Measurements from ENCODE around the gene PTPN11. TPM values are rescaled to one million over a fixed set of nuclear protein-coding genes. Genes with fewer than 3 reads are reported as not detected.
"Not testable (repeated sequence)": the region's sequence is repeated elsewhere in the genome, so short reads cannot be mapped to it uniquely, and the experiment has no call there.

PTPN11 gene
- total and polyA plus RNA-seq, 4 donors: 23.3 to 101 (median 44.3) TPM

DNA sequence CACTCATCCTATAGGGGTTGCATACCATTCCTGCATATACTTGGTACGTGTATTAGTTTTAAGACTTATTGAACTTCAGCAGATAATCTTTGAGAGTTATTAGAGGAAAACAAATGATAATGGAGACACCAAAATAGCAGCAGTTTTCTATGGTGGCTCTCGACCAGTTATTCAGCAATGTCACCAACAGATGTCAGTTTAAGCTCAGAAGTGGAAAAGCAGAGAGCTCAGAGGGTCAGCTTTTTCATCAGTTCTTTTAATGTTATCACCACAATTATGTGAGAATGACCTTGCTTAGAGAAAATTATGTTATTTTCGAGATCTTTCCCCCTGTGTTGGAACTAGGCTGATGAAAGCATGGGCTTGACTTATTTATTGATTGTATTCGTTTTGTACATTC is 32.0 kb downstream of the PTPN11 start:
- no peak for ATAC-seq (ENCODE audit: insufficient read depth, low FRiP score)
- Histone ChIP-seq H3K4me1 (ENCODE audit: control insufficient read depth in 5 of 5, insufficient read depth in 5 of 5, low read length in 5 of 5) (no peaks in the 10 kb centered on the region), H3K36me3 (ENCODE audit: control insufficient read depth in 4 of 4, insufficient read depth in 4 of 4, low read length in 4 of 4) (peaks cover 7 to 38% (median 21%) of the 10 kb centered on the region in 4 donors), H3K4me3 (no peak overlapping the region), H3K27ac (ENCODE audit: low read depth in 1 of 2, low read length in 1 of 2) (no peak overlapping the region), H3K9me3 (ENCODE audit: control insufficient read depth in 4 of 4, insufficient read depth in 3 of 4, low read length in 3 of 4) (peaks cover 0 to 2% (median 0%) of the 10 kb centered on the region in 4 donors), H3K27me3 (ENCODE audit: control insufficient read depth in 3 of 3, insufficient read depth in 3 of 3, low read length in 2 of 3) (no peaks in the 10 kb centered on the region), H3K9ac (ENCODE audit: insufficient read depth in 1 of 2, low read length in 2 of 2) (no peak overlapping the region)
- WGBS, 2 donors: 87 to 89% methylated on average over 4 of the region's 4 CpGs
- TF ChIP-seq, protein P1, sequence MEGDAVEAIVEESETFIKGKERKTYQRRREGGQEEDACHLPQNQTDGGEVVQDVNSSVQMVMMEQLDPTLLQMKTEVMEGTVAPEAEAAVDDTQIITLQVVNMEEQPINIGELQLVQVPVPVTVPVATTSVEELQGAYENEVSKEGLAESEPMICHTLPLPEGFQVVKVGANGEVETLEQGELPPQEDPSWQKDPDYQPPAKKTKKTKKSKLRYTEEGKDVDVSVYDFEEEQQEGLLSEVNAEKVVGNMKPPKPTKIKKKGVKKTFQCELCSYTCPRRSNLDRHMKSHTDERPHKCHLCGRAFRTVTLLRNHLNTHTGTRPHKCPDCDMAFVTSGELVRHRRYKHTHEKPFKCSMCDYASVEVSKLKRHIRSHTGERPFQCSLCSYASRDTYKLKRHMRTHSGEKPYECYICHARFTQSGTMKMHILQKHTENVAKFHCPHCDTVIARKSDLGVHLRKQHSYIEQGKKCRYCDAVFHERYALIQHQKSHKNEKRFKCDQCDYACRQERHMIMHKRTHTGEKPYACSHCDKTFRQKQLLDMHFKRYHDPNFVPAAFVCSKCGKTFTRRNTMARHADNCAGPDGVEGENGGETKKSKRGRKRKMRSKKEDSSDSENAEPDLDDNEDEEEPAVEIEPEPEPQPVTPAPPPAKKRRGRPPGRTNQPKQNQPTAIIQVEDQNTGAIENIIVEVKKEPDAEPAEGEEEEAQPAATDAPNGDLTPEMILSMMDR (IDR thresholded peaks at IDR 0.05; ENCODE audit: control extremely low read depth, extremely low read depth): no peak
- peak in 1 of 3 donors; percentile 2 for DNase-seq

DNA sequence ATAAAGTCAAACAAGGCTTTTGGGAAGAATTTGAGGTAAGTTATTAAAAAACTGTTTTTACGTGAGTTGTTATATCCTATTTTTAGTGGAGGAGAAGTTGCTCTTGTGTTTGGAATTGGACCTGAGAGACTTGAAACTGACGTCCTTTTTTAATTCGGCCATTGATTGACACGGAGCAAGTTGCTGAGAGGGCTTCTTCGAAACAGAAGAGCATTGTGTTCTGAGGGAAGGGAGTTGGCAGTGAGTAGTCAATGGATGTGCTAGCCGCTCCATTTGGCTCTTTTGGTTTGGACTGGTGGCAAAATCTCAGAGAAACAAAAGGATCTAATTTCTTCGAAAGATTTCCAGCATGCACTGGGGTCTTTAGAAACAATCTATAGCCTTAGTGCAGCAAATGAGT is 37.3 kb downstream of the PTPN11 start:
- peaks cover 0 to 4% (median 0%) of the 10 kb centered on the region in 4 donors for H3K9me3 ChIP-seq (ENCODE audit: control insufficient read depth in 4 of 4, insufficient read depth in 3 of 4, low read length in 3 of 4)
- H3K4me3 ChIP-seq: no peak overlapping the region
- WGBS, 2 donors: 95 to 96% methylated on average over 7 of the region's 7 CpGs
- no peaks in the 10 kb centered on the region for H3K4me1 ChIP-seq (ENCODE audit: control insufficient read depth in 5 of 5, insufficient read depth in 5 of 5, low read length in 5 of 5)
- H3K27ac ChIP-seq (ENCODE audit: low read depth in 1 of 2, low read length in 1 of 2): no peak overlapping the region
- no peak for ATAC-seq (ENCODE audit: insufficient read depth, low FRiP score)
- DNase-seq: no peak
- H3K27me3 ChIP-seq (ENCODE audit: control insufficient read depth in 3 of 3, insufficient read depth in 3 of 3, low read length in 2 of 3): no peaks in the 10 kb centered on the region
- TF ChIP-seq, protein P1 (IDR thresholded peaks at IDR 0.05; ENCODE audit: control extremely low read depth, extremely low read depth): no peak
- no peak overlapping the region for H3K9ac ChIP-seq (ENCODE audit: insufficient read depth in 1 of 2, low read length in 2 of 2)
- peaks cover 13 to 34% (median 30%) of the 10 kb centered on the region in 4 donors for H3K36me3 ChIP-seq (ENCODE audit: control insufficient read depth in 4 of 4, insufficient read depth in 4 of 4, low read length in 4 of 4)

DNA sequence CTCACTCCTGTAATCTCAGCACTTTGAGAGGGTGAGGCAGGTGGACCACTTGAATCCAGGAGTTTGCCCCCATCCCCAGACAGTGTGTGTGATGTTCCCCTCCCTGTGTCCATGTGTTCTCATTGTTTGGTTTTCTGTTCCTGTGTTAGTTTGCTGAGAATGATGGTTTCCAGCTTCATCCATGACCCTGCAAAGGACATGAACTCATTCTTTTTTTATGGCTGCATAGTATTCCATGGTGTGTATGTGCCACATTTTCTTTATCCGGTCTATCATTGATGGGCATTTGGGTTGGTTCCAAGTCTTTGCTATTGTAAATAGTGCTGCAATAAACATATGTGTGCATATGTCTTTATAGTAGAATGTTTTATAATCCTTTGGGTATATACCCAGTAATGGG is 38.4 kb downstream of the PTPN11 start:
- ATAC-seq (ENCODE audit: insufficient read depth, low FRiP score): not testable (repeated sequence)
- 94 to 100% methylated on average over 1 of the region's 1 CpG for WGBS, 2 donors
- peaks cover 13 to 33% (median 30%) of the 10 kb centered on the region in 4 donors for H3K36me3 ChIP-seq (ENCODE audit: control insufficient read depth in 4 of 4, insufficient read depth in 4 of 4, low read length in 4 of 4)

DNA sequence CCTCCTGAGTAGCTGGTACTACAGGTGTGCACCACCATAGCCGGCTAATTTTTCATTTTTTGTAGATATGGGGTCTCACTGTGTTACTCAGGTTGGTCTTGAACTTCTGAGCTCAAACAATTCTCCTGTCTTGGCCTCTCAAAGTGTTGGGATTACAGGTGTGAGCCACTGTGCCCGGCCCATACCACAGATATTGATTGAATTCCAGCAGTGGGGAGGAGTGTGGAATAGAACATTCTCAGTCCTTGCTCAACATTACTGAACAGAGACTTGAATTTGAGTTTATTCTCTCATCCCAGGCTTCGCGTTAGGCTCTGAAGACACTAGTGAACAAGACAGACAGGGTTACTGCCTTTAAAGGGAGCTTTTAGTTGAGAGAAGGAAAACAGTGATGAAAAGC is 39.6 kb downstream of the PTPN11 start:
- peaks cover 10 to 33% (median 29%) of the 10 kb centered on the region in 4 donors for H3K36me3 ChIP-seq (ENCODE audit: control insufficient read depth in 4 of 4, insufficient read depth in 4 of 4, low read length in 4 of 4)
- TF ChIP-seq, protein P1 (IDR thresholded peaks at IDR 0.05; ENCODE audit: control extremely low read depth, extremely low read depth): no peak
- no peak for ATAC-seq (ENCODE audit: insufficient read depth, low FRiP score)

More for the DNA sequence above, 38.4 kb downstream of the PTPN11 start:
- H3K4me1 ChIP-seq (ENCODE audit: control insufficient read depth in 5 of 5, insufficient read depth in 5 of 5, low read length in 5 of 5); H3K27ac ChIP-seq (ENCODE audit: low read depth in 1 of 2, low read length in 1 of 2); H3K4me3 ChIP-seq; H3K9ac ChIP-seq (ENCODE audit: insufficient read depth in 1 of 2, low read length in 2 of 2); DNase-seq; H3K27me3 ChIP-seq (ENCODE audit: control insufficient read depth in 3 of 3, insufficient read depth in 3 of 3, low read length in 2 of 3); H3K9me3 ChIP-seq (ENCODE audit: control insufficient read depth in 4 of 4, insufficient read depth in 3 of 4, low read length in 3 of 4): not testable (repeated sequence)

More for the DNA sequence above, 39.6 kb downstream of the PTPN11 start:
- H3K27me3 ChIP-seq (ENCODE audit: control insufficient read depth in 3 of 3, insufficient read depth in 3 of 3, low read length in 2 of 3): no peaks in the 10 kb centered on the region
- 96 to 99% methylated on average over 4 of the region's 4 CpGs for WGBS, 2 donors
- DNase-seq: no peak
- no peak overlapping the region for H3K27ac ChIP-seq (ENCODE audit: low read depth in 1 of 2, low read length in 1 of 2)
- no peaks in the 10 kb centered on the region for H3K4me1 ChIP-seq (ENCODE audit: control insufficient read depth in 5 of 5, insufficient read depth in 5 of 5, low read length in 5 of 5)
- H3K9ac ChIP-seq (ENCODE audit: insufficient read depth in 1 of 2, low read length in 2 of 2): no peak overlapping the region
- H3K9me3 ChIP-seq (ENCODE audit: control insufficient read depth in 4 of 4, insufficient read depth in 3 of 4, low read length in 3 of 4): peaks cover 0 to 4% (median 0%) of the 10 kb centered on the region in 4 donors
- no peak overlapping the region for H3K4me3 ChIP-seq

Data from lung (tissue), 12 donors.